ENCODE data around the gene PSMB5.

The PSMB5 gene

DNA sequence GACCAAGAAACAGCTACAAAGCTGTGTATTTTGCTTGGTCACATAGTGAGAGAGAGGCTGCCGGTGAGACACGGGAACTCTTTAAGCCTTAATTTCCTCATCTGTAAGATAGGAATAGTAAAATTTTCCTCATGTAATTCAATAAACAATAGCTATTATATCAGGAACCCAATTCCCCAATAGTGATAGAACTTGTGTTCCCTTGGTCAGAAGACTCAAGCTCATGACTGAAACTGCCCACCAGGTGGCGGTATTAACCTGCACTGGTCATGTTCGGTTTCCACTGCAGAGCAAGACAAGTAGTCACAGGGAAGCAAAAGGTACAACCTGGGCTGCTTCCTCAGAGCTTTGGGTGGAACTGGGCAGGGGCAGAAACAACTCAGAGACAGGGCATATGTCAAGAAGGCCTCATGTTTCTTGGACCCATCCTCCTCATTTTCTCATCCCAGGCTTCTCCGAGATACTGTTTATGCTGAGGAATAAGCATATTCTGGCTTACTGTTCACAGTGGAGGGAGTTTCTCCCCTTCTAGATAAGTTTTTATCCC lies 48.1 kb downstream of the PSMB5 start:
- DNase-seq: peak; percentile 88 to 91

DNA sequence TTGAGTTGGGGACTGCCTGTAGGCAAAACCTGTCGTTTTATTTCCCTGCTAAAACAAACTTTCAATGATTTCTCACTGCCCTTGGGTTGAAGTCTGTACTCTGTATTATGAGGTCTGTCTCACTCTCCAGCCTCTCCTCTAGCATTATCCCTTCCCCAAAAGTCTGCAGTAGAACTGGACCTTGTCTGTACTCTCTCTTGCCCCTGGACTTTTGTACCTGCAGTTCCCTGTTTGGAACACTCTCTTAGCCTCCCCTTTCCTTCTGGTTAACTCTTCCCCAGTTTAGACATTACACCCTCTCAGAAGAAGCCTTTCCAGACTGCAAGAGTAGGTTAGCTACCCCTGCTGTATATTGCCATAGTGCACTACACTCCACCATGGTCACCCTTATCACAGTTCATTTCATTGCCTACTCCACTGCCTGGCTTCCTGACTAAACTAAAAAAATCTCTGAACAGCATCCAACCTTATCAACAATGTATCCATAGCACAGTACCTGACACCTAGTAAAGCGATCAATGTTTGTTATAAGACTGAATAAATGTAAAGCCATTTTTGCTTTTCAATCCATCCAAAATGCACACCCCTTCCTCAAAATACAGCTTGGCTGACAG lies 48.7 kb downstream of the PSMB5 start:
- no peak for DNase-seq

DNA sequence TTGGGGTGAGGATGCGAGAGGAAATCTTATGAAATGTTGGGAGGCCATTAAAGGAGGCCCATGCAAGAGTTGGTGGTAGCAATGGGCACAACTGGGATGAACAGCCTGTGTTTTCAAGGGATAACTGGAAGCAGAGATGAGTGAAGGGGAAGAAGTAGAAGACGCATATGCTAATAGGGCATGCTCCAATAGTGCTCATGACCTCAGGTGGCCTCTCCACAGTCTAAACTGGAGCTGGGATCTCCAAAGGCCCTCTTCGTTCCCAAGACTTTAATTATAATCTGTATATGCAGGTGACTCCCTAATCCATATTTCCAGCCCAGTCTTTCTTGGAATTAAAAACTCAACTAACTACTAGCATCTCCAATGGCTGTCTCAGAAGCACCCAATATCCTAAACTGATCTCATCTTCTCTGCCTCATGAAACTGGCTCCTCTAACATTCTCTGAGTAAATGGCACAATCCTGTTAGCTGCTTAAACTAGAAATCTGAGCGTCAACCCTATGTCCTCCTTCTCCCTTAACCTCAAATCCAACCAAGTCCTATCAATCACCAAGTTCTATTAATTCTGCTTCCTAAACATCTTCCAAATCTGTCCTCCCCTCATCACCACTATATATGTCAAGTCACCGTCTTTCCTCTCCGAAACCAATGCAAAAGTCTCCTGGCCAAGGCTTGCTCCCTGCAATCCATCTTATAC lies 49.6 kb downstream of the PSMB5 start:
- no peak for DNase-seq

DNA sequence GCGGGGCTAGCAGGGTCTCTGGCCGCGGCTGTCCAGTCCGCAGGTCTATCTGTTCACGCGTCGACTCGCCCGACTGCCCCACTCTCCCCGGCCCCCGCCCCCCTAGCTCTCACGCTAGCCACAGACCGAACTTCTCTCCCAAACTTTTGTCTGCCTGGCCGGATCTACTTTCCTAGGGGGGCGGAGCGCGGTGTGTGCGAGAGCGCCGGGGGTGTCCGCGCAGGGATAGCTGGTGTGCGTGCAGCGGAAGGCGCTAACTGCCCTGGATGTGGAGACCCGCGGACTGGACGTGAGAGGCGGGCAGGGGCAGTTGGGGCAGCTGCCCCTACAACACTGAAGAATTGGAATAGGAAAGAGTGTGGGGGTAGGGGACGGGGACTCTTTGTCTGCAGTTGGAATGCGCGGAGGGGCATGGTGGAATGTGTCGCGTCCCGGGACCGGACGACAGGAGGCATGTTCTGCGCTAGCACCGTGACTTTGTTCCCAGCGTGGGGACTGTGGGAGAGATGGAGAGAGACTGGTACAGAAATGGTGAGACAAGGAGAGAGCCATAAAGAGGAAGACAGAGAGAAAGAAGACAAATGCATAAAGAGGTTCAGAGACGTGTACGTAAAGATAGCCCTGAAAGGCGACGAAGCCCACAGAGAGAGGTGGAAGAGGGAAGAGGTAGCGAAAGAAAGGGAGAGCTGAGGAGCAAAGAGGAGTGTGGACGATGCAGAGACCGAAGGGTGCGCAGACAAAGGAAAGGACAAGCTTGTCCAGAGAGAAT lies 52.0 kb downstream of the PSMB5 start, which contains the start of gene AJUBA:
TSS of gene AJUBA (minus strand) at position 75 of the 769 bp plus-strand sequence. CDS start 285 bp downstream, outside the sequence.
- DNase-seq: peak; percentile 69 to 71

DNA sequence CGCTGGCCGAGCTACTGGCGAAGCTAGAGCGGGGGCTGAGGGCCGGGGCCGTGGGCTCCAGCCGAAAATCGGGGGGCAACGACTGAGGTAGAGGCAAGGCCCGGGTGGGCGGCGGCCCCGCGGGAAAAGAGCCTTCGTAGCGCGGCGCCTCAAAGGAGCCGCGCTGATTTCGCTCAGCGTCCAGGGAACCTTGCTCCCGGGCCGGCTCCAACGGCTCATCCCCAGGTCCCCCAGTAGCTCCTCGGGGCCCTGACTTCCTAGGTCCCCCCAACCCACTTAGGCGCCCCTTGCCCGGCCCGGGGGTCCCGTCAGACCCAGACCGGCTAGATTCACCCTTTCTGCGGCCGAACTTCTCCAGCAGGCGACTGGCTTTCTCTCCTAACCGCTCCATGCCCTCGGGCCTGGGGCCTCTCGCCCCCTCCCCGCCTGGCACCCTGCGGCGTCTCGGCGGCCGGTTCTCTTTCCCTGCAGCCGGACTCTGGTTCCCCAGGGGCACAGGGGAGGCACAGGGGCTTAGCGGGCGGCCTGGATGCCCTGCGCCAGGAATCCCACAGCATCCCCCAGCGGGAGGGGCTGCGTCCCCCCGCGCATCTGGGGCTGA lies 52.7 kb downstream of the PSMB5 start:
- DNase-seq: no peak

DNA sequence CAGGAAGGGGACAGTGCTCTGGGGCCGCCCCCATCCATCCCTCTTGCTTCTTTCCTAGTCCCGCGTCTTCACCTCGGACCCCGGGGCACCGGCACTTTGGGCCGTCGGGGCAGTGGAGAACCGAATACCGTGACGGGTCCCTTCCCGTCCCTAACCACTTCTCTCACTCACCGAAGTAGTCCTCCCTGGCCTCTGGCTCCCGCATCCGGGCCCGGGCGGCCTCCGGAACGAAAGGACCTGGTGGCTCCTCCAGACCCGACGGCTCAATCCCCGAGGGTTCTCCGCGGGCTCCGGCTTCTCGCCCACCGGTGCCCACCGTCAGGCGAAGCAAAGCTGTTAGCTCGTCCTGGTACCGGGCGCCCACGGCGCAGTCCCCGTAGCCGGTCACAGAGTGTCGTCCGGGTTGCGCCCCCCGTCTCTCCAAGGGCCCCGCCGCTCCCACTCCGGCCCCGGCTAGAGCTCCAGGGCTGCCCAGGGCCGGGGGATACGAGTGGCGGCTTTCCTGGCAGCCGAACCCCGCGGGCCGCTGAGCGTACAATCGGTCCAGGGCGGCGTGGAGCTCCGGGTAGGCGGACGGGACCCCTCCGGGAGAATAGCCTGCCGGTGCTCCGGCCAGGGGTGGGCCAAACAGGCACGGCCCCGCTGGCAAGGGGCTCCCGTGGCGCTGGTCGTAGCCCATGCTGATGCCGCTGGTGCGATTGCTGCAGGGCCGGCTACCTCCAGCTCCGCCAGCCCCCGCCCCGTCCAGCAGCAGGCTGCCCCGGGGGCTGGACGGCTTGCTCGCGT lies 53.4 kb downstream of the PSMB5 start:
- DNase-seq: no peak

DNA sequence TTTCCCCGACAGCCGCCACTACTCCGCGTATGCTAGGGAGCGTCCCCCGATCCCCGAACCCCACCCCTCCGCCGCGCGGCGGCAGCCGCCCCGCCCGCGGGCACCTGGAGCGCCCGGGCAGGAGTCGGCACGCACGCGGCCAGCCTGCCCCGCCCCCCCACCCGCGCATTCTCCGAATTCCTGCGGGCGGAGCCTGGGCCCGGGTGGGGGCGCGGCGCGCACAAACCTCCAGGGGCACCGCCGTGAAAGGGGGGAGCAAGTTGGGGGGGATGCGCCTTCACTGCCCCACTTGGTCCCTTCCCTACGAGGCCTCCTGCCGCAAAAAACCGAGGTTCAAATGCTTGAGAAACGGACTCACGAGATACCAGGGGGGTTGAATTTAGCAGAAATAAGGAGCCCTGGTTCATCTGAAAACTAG lies 54.0 kb downstream of the PSMB5 start:
- DNase-seq: no peak

DNA sequence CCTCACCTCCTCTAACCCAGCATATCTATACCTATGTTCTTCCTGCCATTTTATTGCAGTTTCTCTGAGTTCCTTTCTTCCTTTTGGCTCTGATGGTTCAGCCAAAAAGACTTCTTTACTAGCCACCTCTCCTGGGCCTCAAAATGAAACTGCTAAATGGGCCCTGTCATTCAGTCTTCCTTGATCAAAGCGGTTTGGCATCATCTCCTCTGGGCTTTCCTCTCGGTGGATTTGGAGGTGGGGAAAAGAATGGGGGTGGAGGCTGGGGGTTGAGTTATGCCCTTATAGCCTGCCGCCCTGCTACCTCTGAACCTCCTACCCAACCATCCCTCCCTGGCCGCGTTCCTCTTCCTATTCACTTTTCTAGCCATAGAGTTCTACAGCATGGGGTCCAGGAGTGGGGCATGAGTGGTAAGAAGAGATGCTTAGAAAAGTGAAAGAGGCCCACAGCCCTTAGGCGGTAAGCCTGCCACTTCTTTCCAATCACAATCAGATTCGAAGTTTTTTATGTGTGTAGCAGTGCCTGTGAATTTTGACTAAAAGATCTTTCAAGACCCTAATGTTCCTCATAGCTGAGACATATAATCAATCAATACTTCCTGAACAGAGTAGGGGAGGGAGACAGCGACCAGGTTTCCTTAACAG lies 54.8 kb downstream of the PSMB5 start:
- DNase-seq: no peak

DNA sequence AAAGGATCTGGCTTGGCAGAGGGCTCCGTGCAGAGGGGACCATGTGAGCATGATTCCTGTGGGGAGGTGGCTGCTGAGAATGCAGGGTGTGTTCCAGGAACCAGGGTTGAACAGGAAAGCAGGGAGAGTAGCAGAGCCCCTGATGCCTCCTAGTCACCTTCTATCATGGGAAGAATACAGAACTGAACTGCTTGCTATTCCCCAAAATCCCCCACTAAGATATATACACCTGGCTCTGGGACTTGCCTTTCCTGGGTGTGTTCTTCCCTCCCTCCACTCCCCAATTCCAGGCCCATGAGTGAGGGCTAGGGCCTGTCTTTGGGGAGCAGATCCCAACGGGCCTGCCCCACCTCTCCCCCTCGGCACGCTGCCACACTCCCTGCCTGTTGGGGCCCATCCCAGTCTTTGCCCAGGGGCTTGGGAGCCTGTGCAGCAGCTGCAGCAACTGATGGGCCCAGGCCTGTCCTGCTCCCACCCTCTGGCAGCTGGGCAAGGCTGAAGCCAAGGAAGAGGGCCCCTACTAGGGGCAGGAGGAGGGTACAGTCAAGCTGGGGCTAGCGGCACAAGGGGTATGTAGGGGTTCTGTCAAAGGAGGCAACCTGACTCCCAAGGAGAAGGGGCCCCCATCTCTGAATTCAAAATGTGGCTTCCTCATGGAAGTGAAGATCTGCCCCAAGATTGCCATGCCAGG lies 55.6 kb downstream of the PSMB5 start:
- DNase-seq: no peak

DNA sequence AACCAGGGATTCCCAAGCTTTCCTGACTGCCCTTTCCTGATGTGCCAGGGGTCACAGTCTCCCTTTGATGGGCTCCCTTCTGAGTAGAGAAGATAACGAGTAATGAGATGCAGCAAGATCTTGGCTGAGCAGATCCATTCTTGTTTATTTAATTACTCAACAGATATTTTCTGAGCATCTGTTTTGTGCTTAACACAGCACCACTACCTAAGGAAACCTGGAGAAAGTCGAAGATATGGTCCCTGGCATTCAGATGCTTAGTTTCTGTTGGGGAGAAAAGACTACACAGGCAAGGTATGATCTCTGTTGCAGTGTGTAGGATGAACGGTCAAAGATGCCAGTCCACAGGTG lies 56.2 kb downstream of the PSMB5 start:
- no peak for DNase-seq

DNA sequence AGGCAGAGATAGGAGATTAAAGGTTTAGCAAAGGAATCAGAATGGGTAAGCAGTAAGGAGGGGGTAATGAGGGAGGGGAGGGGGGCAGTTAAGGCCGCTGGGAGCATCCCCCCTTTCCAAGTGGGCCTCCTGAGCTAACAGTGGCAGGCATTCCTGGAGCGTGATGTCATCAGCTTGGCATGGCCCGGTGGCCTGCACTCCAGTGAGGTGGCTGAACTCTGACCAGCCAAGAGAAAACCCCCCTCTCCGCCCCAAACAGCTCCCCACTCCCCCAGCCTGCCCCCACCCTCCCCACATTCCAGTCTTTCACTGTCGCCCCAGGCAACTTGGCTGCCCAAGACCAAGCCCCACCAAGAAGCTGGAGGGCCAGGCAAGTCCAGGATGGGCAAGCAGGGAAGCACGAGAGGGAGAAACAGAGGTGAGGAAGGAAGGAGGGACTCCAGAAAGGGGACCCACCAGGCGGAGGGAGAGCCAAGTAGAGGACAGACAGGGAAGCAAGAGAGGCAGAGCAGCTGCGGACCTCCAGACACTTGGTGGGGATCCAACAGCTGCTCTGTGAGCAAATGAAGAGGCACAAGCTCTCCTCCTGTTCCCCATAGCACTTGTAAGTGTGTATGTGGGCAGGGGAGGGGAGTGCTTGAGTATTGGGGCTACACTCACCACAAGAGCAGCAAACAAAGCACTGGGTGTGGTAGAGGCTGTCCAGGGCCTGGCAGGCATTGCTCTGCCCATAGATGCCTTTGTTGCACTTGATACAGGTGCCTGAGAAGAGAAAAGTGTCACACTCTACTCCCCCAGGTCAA lies 56.8 kb downstream of the PSMB5 start:
- DNase-seq: no peak

DNA sequence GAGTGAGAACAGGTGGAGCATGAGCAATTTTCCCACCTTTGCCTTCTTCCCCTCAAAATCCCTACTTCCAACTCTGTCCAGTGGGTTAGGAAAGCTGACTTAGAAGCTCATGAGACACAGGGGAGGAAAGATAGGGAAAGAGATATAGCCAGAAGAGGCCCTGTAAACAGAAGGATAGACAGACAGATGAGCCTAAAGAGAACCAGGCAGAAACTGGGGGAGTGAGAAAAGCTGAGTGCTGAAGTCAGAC lies 57.3 kb downstream of the PSMB5 start:
- DNase-seq: no peak

DNA sequence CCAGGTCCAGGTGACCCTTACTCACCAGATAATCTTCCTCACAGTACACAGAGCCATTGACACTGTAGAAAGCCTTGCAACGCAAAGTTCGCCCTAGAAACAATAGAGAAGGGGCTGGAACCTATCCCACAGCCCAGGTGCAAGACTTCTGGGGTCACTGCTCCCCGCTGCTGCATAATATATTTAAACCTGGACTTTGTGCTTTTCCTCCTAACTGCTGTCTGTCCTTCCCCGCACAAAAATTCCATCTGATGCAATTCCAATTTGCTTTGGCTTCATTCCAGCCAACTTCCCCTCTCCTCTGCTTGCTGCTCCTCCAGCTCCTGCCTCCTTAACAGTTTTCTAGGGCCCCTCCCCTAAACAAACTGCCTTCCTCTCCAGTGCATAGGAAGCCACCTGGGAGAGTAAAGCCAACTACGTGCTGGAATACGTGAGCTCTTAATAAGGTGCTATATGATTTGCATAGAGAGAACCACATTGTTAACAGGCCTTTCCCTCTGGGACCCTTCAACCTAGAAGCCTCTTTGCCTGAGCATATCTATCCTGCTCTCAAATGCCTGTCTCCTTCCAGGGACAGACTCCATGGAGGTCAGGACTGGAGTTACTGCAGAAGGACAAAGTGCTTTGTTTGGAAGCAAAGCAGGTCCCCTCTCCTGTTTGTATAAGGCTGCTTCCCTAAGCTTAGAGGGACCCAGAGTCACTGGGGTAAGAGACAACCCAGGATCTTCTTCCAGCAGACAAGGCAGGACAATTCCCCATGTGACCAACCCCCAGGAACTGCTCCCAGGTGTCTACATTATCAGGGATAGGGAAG lies 57.9 kb downstream of the PSMB5 start:
- DNase-seq: peak in 1 of 2 donors; percentile 4
